SK-N-SH treated with all-trans-retinoic acid at 6 μM for 48 hours (cell line): Measurements from ENCODE around the gene DENND2A.

Experiments
- ATAC-seq: fragments of 200-7000 bp; cut with Tn5 transposase; 3 replicates; pipeline ENCODE4 v1.9.1; 2020; ENCODE audit warnings: mild to moderate bottlenecking, moderate library complexity
- ARNTL ChIP-seq: fragments of 450-650 bp; formaldehyde crosslinking; IDR thresholded peaks from 2 replicates; pipeline ENCODE4 v1.5.0; 2020; ENCODE audit warnings: low read depth, mild to moderate bottlenecking, moderate library complexity, borderline replicate concordance
- BACH2 ChIP-seq: fragments of 250-450 bp; sonication (Bioruptor Pico); IDR thresholded peaks from 2 replicates; pipeline ENCODE4 v1.9.0; 2021; ENCODE audit warnings: mild to moderate bottlenecking, borderline replicate concordance
- CSDC2 ChIP-seq: fragments of 250-450 bp; sonication (Bioruptor Pico); IDR thresholded peaks from 2 replicates; pipeline ENCODE4 v1.5.0; 2020; ENCODE audit warnings: mild to moderate bottlenecking, moderate library complexity
- ESRRG ChIP-seq: fragments of 250-450 bp; sonication (Bioruptor Pico); IDR thresholded peaks from 2 replicates; pipeline ENCODE4 v1.6.1; 2021; ENCODE audit warnings: mild to moderate bottlenecking
- GLIS3 ChIP-seq: fragments of 250-450 bp; sonication (Bioruptor Pico); IDR thresholded peaks from 2 replicates; pipeline ENCODE4 v1.5.0; 2020; ENCODE audit warnings: mild to moderate bottlenecking, moderate library complexity
- ISL1 ChIP-seq: fragments of 250-450 bp; sonication (Bioruptor Pico); IDR thresholded peaks from 2 replicates; pipeline ENCODE4 v2.1.2; 2022; ENCODE audit warnings: mild to moderate bottlenecking, moderate library complexity
- OSR1 ChIP-seq: fragments of 250-450 bp; sonication (Bioruptor Pico); IDR thresholded peaks from 2 replicates; pipeline ENCODE4 v1.8.0; 2022; ENCODE audit warnings: moderate library complexity, mild to moderate bottlenecking, inconsistent platforms
- PPARA ChIP-seq: fragments of 250-450 bp; sonication (Bioruptor Pico); IDR thresholded peaks from 2 replicates; pipeline ENCODE4 v1.5.0; 2020; ENCODE audit warnings: mild to moderate bottlenecking, borderline replicate concordance
- RARB ChIP-seq: fragments of 250-450 bp; sonication (Bioruptor Pico); IDR thresholded peaks from 2 replicates; pipeline ENCODE4 v1.8.0; 2021; ENCODE audit warnings: mild to moderate bottlenecking, moderate library complexity
- SNAI2 ChIP-seq: fragments of 250-450 bp; sonication (Bioruptor Pico); IDR thresholded peaks from 2 replicates; pipeline ENCODE4 v1.5.0; 2020; ENCODE audit warnings: mild to moderate bottlenecking, moderate library complexity
- TCF4 ChIP-seq: fragments of 250-450 bp; sonication (Bioruptor Pico); IDR thresholded peaks from 2 replicates; pipeline ENCODE4 v1.8.0; 2021; ENCODE audit warnings: mild to moderate bottlenecking, moderate library complexity, borderline replicate concordance
- TOX ChIP-seq: fragments of 250-450 bp; sonication (Bioruptor Pico); IDR thresholded peaks from 2 replicates; pipeline ENCODE4 v1.8.0; 2021; ENCODE audit warnings: mild to moderate bottlenecking, moderate library complexity, borderline replicate concordance
- ZC3H10 ChIP-seq: fragments of 250-450 bp; sonication (Bioruptor Pico); IDR thresholded peaks from 2 replicates; pipeline ENCODE4 v1.5.1; 2021; ENCODE audit warnings: mild to moderate bottlenecking, moderate library complexity
- ZFP30 ChIP-seq: fragments of 450-650 bp; formaldehyde crosslinking; IDR thresholded peaks from 2 replicates; pipeline ENCODE4 v1.5.0; 2022; ENCODE audit warnings: mild to moderate bottlenecking, moderate library complexity
- ZNF565 ChIP-seq: fragments of 450-650 bp; formaldehyde crosslinking; conservative IDR thresholded peaks from 2 replicates; pipeline ENCODE4 v1.5.0; 2020; ENCODE audit warnings: low read depth, mild to moderate bottlenecking, moderate library complexity
- ZNF70 ChIP-seq: fragments of 450-650 bp; formaldehyde crosslinking; IDR thresholded peaks from 2 replicates; pipeline ENCODE4 v1.5.0; 2020; ENCODE audit warnings: mild to moderate bottlenecking, moderate library complexity
- ZNF8 ChIP-seq: fragments of 450-650 bp; formaldehyde crosslinking; IDR thresholded peaks from 2 replicates; pipeline ENCODE4 v1.5.0; 2020; ENCODE audit warnings: mild to moderate bottlenecking, moderate library complexity
- TF ChIP-seq, protein P1 (sequence below): fragments of 250-450 bp; sonication (Bioruptor Pico); IDR thresholded peaks from 2 replicates; pipeline ENCODE4 v1.8.0; 2020; ENCODE audit warnings: mild to moderate bottlenecking, moderate library complexity, borderline replicate concordance
- TF ChIP-seq, protein P2 (sequence below): fragments of 250-450 bp; sonication (Bioruptor Pico); IDR thresholded peaks from 2 replicates; pipeline ENCODE4 v1.5.1; 2021; ENCODE audit warnings: mild to moderate bottlenecking, moderate library complexity
- TF ChIP-seq, protein P3 (sequence below): fragments of 250-450 bp; sonication (Bioruptor Pico); IDR thresholded peaks from 2 replicates; pipeline ENCODE4 v1.8.0; 2021; ENCODE audit warnings: low read depth, mild to moderate bottlenecking, moderate library complexity, borderline replicate concordance
- TF ChIP-seq, protein P4 (sequence below): fragments of 250-450 bp; sonication (Bioruptor Pico); IDR thresholded peaks from 2 replicates; pipeline ENCODE4 v1.5.1; 2020; ENCODE audit warnings: low read depth, mild to moderate bottlenecking, moderate library complexity

Gene DENND2A

DNA sequence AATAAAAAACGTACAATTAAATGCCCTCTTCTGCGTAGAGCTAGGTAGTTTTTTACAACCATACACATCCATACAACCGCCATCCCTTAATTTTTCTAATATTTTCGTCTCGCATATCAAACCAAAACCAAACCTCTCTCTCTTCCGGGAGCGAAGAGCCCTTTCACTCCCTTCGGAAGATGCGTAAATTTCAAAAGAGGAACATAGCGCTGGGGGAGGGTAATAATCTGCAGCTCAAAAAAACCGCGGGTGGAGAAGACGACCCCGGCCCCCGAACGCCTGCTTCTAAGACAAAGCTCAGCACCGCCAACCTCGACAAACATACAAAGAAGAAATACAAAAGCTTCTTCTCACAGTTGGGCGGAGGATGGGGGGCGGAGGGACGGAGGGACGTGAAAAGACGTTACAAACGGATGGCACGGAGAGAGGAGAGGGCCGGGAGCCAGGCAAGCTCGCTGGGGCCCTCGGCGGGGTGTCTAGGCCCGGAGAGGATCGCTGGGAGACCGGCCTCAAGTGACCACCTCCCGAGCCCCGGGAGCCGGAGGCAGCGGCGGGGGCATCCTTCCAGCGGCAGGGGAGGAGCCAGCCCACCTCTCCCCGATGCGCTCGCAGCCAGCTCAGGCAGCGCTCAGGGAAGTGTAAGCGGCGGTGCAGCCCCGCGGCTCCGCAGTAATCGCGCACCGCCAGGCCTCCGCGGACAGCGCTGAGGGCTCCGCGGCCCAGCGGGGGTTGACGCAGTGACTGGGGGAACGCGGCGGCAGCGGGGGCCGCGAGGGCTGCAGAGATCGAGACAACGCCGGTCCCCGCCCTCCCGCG is 162.2 kb downstream of the DENND2A start:
- ATAC-seq, result peak; percentile 62
- TF ChIP-seq ZC3H10, result no peak
- peak; percentile 51; the same call in 1 of the 2 replicates for TF ChIP-seq GLIS3

DNA sequence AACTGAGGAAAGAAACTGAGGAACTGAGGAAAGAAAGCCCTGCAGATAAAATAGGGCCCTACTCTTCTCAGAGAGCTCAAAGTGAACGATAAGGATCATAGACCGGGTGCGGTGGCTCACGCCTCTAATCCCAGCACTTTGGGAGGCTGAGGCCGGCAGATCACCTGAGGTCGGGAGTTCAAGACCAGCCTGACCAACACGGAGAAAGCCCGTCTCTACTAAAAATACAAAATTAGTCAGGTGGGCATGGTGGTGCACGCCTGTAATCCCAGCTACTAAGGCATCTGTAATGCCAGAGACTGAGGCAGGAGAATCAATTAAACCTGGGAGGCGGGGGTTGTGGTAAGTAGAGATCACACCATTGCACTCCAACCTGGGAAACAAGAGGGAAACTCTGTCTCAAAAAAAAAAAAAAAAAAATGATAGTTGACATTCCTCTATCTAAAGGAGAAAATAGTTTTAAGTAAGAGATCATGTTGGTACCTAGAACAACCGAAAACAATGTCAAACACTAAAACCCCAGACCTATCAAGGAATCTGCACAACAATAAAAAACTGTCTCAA is 163.8 kb downstream of the DENND2A start:
- TF ChIP-seq ARNTL (CRISPR knock-in tag) (no peak), TCF4 (CRISPR knock-in tag) (no peak), RARB (no peak), TOX (CRISPR knock-in tag) (no peak), CSDC2 (CRISPR knock-in tag) (no peak), BACH2 (CRISPR knock-in tag) (no peak), ZFP30 (CRISPR knock-in tag) (no peak), ESRRG (CRISPR knock-in tag) (no peak), ZNF70 (CRISPR knock-in tag) (no peak), PPARA (CRISPR knock-in tag) (no peak), GLIS3 (no peak), ZNF565 (CRISPR knock-in tag) (no peak), ISL1 (CRISPR knock-in tag) (no peak), ZNF8 (no peak), OSR1 (no peak), SNAI2 (CRISPR knock-in tag) (no peak)
- TF ChIP-seq, protein P1, sequence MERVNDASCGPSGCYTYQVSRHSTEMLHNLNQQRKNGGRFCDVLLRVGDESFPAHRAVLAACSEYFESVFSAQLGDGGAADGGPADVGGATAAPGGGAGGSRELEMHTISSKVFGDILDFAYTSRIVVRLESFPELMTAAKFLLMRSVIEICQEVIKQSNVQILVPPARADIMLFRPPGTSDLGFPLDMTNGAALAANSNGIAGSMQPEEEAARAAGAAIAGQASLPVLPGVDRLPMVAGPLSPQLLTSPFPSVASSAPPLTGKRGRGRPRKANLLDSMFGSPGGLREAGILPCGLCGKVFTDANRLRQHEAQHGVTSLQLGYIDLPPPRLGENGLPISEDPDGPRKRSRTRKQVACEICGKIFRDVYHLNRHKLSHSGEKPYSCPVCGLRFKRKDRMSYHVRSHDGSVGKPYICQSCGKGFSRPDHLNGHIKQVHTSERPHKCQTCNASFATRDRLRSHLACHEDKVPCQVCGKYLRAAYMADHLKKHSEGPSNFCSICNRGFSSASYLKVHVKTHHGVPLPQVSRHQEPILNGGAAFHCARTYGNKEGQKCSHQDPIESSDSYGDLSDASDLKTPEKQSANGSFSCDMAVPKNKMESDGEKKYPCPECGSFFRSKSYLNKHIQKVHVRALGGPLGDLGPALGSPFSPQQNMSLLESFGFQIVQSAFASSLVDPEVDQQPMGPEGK, result no peak
- TF ChIP-seq, protein P2, sequence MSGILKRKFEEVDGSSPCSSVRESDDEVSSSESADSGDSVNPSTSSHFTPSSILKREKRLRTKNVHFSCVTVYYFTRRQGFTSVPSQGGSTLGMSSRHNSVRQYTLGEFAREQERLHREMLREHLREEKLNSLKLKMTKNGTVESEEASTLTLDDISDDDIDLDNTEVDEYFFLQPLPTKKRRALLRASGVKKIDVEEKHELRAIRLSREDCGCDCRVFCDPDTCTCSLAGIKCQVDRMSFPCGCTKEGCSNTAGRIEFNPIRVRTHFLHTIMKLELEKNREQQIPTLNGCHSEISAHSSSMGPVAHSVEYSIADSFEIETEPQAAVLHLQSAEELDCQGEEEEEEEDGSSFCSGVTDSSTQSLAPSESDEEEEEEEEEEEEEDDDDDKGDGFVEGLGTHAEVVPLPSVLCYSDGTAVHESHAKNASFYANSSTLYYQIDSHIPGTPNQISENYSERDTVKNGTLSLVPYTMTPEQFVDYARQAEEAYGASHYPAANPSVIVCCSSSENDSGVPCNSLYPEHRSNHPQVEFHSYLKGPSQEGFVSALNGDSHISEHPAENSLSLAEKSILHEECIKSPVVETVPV (CRISPR knock-in tag), result no peak
- TF ChIP-seq, protein P3, sequence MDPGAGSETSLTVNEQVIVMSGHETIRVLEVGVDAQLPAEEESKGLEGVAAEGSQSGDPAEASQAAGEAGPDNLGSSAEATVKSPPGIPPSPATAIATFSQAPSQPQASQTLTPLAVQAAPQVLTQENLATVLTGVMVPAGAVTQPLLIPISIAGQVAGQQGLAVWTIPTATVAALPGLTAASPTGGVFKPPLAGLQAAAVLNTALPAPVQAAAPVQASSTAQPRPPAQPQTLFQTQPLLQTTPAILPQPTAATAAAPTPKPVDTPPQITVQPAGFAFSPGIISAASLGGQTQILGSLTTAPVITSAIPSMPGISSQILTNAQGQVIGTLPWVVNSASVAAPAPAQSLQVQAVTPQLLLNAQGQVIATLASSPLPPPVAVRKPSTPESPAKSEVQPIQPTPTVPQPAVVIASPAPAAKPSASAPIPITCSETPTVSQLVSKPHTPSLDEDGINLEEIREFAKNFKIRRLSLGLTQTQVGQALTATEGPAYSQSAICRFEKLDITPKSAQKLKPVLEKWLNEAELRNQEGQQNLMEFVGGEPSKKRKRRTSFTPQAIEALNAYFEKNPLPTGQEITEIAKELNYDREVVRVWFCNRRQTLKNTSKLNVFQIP (CRISPR knock-in tag), result no peak
- TF ChIP-seq, protein P4, sequence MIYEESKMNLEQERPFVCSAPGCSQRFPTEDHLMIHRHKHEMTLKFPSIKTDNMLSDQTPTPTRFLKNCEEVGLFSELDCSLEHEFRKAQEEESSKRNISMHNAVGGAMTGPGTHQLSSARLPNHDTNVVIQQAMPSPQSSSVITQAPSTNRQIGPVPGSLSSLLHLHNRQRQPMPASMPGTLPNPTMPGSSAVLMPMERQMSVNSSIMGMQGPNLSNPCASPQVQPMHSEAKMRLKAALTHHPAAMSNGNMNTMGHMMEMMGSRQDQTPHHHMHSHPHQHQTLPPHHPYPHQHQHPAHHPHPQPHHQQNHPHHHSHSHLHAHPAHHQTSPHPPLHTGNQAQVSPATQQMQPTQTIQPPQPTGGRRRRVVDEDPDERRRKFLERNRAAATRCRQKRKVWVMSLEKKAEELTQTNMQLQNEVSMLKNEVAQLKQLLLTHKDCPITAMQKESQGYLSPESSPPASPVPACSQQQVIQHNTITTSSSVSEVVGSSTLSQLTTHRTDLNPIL (CRISPR knock-in tag), result no peak
- no peak for ATAC-seq

DNA sequence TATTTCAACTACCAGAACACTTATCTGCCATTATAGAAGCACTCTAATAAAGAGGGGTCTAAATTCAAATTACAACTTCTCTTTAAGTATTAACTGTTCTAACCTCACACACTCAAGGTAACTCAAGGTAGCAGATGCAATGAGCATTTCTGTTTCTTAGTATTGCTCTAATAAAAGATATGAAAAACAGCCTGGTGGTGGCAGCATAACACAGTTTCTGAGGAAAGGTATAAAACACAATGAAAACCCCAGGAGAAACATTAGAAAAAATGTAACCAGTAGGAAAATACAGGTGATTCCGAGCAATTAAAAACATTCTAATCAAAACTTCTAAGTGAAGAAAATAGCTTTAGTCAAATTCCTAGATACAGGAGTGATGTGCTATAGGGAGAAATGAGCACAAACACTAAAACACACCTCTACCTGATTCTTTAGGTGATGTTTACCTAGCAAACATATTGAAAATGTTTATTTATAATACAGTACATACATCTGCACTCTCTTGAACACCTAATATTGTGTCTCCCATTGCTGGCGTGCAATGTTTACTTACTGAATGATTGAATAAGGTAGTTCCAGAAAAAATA is 164.8 kb downstream of the DENND2A start:
- no peak for ATAC-seq
- TF ChIP-seq OSR1 (no peak), CSDC2 (CRISPR knock-in tag) (no peak), GLIS3 (no peak), SNAI2 (CRISPR knock-in tag) (no peak), ARNTL (CRISPR knock-in tag) (no peak), TOX (CRISPR knock-in tag) (no peak), PPARA (CRISPR knock-in tag) (no peak), ISL1 (CRISPR knock-in tag) (no peak), ESRRG (CRISPR knock-in tag) (no peak), ZC3H10 (no peak), ZNF8 (no peak)
- TF ChIP-seq, protein P1, result no peak
- TF ChIP-seq, all 23 proteins: peak for 0
